ENCODE measurements around the gene TRPV2.

The TRPV2 gene

GRCh38 chr17:16407911-16408588, 7.3 kb upstream of the TRPV2 start:
- peak; percentile 36 for DNase-seq

- no peak for DNase-seq
Observed at GRCh38 chr17:16417399-16417798, 2.0 kb downstream of the TRPV2 start.

GRCh38 chr17:16417896-16418684, 2.7 kb downstream of the TRPV2 start:
- DNase-seq, result peak; percentile 66

- DNase-seq, result no peak
Observed at GRCh38 chr17:16418685-16419068, 3.3 kb downstream of the TRPV2 start.

DNA sequence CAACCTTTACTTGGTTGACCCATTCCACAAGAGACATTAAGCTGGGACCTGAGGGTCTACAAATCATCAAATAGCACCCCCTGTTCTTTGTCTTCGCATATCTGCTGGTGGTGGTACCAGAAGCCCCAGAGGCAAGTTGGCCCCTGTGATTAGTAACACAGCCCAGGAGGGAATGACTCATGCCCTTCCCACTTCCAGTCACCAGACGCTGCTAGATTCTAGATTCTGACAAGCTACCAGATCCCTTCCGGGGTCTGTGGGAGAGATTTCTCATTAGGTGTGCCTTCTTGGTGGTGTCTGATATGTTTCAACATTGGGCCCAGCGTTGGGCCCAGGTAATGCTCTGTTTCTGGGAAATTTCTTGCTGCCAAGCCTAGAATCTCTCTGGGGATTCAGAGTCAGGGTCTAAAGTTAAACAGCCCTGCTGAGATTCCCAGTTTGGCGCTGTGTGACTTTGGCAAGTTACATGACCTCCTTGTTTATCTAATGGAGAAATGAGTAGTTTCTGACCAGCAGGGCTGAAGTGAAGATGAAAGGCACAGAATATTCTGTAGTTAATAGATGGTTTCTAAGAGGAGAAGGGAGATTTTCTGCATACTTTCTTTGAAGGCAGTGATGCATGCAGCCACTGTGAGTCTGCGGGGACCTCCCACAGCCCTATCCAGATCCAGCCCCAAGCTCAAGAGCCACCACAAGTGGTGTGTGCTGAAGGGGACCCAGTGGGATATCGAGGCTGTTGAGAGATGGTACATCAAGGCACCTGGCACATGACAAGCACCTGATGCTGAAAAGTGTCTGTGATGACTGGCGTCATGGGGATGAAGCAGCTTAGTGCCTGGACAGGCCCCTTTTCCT, 3.9 kb downstream of the TRPV2 start:
- peak; percentile 89 for DNase-seq

DNA sequence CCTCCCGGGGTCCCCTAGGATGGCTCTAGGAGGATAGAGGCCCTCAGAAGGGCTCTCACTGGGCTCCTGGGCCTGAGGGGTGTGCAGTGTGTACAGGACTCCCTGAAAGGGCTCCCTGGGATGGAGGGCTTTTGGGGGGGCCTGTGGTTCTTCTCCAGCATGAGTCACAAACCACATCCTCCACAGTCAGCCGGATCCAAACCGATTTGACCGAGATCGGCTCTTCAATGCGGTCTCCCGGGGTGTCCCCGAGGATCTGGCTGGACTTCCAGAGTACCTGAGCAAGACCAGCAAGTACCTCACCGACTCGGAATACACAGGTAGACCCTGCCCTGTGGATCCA, 4.5 kb downstream of the TRPV2 start:
- DNase-seq, result peak; percentile 91

DNA sequence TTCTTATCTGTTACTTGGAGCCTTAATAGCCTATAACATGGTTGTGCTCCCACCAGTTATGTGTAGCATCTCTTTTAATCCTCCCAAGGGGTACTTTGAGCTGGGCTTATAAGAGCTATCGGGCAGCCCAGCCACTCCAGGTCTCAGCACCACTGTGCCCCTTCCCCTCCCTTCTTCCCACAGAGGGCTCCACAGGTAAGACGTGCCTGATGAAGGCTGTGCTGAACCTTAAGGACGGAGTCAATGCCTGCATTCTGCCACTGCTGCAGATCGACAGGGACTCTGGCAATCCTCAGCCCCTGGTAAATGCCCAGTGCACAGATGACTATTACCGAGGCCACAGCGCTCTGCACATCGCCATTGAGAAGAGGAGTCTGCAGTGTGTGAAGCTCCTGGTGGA, 7.0 kb downstream of the TRPV2 start:
- no peak for DNase-seq

DNA sequence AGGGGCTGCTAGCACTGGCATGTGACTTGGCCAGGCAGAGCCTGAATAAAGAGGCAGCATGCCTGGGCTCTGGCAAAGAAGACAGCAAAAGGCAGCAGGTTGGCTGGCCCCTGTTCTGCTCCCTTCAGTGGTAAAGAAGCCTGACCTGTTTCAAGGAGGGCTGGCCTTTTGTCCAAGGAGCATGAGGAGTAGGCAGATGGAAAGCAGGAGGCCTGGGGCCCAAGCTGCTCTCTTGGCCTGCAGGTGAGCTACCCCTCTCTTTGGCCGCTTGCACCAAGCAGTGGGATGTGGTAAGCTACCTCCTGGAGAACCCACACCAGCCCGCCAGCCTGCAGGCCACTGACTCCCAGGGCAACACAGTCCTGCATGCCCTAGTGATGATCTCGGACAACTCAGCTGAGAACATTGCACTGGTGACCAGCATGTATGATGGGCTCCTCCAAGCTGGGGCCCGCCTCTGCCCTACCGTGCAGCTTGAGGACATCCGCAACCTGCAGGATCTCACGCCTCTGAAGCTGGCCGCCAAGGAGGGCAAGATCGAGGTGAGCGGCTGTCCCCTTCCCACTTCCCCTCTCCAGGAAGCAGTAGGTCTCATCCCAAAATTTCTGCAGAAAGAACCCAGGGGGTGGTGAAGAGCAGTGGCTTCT, 8.0 kb downstream of the TRPV2 start:
- DNase-seq, result no peak

- no peak for DNase-seq
Observed at GRCh38 chr17:16425202-16425601, 9.8 kb downstream of the TRPV2 start.

DNA sequence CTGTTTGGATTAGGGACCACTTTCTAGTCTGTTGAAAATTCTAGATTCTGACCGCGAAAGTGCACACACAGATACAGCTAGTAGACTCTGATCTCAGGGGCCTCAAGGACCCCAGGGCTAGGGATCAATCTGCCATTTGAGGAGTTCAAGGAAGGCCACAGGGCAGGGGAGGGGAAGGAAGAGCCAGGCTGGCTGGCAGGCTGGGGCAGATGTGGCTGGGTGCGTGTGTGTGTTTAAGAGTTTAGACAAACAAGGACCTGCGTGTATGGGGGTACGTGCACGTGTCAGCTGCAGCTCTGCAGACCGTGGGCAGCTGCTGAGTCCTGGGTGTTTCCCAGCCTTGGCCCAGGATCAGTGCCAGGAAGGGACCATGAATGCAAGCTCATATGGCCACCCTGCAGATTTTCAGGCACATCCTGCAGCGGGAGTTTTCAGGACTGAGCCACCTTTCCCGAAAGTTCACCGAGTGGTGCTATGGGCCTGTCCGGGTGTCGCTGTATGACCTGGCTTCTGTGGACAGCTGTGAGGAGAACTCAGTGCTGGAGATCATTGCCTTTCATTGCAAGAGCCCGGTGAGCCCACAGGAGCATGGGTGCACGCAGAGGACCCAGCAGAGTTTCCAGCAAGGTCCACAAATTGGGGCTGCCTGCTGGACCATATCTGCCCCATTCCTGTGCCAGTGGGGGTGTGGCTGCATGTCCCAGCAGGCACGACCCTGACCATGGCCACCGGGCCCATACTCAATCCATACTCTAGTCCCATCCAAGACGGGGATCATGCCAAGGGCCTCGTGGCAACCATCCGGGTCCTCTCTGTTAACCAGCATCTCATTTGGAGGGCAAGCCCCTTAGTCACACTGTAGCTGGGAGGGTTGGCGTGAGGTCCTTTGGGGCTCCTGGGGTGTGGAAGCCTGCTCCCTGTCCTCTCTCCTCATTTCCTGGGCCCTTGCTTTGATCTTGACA, 10.6 kb downstream of the TRPV2 start:
- no peak for DNase-seq

DNA sequence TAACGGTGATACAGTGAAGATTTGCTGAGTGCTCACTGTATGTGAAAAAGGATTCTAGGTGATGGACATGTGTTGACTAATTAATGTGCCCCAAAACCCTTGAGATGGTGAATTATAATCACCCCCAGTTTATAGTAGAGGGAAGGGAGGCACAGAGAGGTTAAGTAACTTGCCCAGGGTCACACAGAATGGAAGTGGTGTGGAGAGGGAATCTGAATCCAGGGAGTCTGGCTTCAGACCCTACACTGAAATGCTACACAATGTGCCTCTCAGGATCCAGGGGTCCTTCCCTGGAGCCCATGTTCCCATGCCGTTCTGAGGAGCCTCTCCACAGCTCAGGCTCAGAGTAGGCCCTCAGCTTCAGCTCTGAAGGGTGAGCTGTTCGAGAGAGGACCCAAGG, 11.6 kb downstream of the TRPV2 start:
- DNase-seq, result no peak

DNA sequence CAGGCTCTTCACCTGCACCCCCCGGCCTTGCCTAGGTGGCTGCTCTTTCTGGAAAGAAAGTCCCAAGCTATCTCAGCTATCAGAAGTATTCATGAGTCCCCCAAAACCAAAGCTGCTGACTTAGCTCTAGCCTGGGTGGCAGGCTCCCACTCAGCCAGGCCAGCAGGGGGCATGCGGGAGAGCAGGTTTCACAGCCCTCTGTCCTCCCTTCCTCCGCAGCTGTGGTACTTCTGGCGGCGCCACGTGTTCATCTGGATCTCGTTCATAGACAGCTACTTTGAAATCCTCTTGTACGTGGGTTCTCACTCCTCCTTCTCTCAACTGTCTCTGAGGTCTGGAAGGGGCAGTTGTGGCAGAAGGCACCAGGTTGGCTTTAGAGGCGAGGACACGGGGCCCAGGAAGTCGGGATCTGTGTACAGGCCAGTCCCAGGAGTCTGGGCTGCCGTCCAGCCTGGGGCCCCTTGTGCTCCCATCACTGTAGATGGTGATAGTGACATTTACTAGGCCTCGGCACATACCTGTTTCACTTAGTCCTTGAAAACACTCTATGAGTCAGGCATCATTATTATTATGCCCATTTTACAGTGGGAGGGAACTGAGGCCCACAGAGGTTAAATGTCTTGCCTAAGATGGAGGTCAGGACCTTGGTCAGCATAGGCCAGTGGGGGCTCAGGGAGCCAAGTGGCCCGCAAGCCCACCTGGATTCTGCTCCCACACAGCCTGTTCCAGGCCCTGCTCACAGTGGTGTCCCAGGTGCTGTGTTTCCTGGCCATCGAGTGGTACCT, 12.9 kb downstream of the TRPV2 start:
- DNase-seq, result peak; percentile 72

DNA sequence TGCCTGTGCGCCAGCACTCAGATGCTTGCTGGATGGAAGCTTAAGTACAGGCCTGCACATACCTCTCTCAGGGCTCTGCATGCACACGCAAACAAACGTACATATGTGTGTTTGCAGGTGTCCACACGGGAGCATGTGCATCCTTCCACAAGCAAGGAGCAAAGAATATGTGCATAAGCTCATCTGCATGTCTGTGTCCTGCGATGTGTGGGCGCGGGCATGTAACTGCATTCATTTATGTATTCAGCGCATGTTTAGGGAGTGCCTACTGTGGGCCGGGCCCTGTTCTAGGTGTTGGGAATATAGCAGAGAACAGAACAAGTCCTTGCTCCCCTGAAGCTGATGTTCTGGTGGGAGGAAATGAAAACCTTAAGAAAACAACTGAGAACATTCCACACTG, 13.7 kb downstream of the TRPV2 start:
- no peak for DNase-seq

DNA sequence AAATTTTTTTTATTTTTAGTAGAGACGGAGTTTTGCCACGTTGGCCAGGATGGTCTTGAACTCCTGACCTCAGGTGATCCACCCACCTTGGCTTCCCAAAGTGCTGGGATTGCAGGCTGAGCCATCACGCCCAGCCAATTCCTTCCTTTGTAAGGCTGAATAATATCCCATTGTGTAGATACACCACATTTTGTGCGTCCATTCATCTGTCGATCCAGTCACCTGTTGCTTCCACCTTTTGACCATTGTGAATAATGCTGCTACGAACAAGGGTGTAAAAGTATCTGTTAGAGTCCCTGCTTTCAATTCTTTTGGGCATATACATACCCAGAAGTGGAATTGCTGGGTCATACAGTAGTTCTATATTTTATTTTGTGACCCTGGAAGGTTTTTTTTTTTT, 15.3 kb downstream of the TRPV2 start:
- DNase-seq, result no peak

- no peak for DNase-seq
Observed at GRCh38 chr17:16432017-16432416, 16.6 kb downstream of the TRPV2 start.

GRCh38 chr17:16433514-16433913, 18.1 kb downstream of the TRPV2 start:
- no peak for DNase-seq

DNA sequence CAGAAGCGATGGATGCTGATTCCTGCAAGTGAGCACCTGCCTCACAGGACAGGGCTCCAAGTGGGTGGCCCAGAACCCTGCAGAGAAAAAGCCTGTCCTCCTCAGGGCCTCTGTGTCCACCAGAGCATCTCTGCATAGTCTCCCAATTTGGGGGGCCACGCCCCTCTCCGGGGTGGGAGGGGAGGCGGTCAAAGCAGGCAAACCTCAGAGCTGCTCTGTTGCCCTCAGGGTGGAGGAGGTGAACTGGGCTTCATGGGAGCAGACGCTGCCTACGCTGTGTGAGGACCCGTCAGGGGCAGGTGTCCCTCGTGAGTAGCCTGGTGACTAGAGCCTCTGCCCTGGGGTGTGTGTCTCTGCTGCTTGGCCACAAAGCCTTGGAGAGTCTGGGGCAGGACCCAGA, 19.3 kb downstream of the TRPV2 start:
- no peak for DNase-seq

DNA sequence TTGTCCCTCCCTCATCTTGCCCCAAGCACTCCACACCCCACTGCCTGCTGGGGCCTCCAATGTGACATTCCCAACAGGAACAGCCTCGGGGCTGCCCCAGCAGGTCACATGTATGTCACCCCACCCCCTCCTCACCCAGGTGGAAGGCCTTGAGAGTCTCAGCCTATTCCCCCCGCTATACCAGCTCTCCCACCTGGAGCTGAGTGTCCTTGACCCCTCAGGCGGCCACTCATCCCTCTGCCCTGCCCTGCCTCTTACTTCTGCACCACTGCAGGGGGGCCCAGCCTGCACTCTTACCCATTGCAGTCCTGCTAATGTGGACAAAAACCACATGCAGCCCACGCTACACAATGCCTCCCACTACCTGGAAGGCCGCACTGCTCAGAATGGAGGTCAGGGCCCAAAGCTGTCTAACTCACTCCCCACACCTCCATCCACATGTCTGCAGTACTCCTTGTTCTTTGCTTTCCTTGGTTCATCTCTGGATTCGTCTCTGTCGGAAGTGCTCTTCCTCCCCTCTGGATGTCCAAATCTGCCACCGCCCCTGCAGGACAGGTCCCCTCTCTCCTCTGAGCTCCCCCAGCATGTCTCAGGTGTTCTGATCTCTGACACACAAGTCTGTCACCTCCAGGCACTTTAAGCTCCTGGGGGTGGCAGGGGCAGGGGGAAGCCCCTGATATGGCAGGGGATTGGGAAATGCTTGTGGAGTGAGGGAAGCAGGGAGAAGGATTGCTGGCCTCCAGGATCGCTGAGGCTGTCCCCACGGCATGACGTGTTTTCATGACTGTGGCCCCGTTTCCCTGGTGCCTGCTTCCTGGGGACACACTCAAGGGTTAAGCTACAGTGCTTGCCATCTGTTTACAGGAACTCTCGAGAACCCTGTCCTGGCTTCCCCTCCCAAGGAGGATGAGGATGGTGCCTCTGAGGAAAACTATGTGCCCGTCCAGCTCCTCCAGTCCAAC, 20.8 kb downstream of the TRPV2 start:
- no peak for DNase-seq

GRCh38 chr17:16437083-16437482, 21.7 kb downstream of the TRPV2 start:
- no peak for DNase-seq

- DNase-seq, result no peak
Observed at GRCh38 chr17:16438173-16438556, 22.8 kb downstream of the TRPV2 start.
